ENCODE results near the gene CHMP6.
A peak's percentile ranks its signal among the peaks of the same experiment; 100 is the strongest.

CHMP6 gene

GRCh38 chr17:80959330-80960036 is 32.2 kb upstream of the CHMP6 start:
- H3K9ac ChIP-seq (ENCODE audit: low read length): no peak overlapping the region

GRCh38 chr17:80960037-80960796 is 31.4 kb upstream of the CHMP6 start:
- H3K9me3 ChIP-seq (ENCODE audit: control insufficient read depth, insufficient read depth, low read depth, low read length): no peaks in the 10 kb centered on the region
- H3K36me3 ChIP-seq (ENCODE audit: control insufficient read depth, insufficient read depth, low read length): no peaks in the 10 kb centered on the region; the same call in 1 of the 2 replicates
- no peaks in the 10 kb centered on the region; the same call in 1 of the 2 replicates for H3K4me1 ChIP-seq (ENCODE audit: control insufficient read depth, insufficient read depth, low read length)
- H3K27ac ChIP-seq (ENCODE audit: low read depth, low read length): no peak overlapping the region
- no peaks in the 10 kb centered on the region for H3K27me3 ChIP-seq (ENCODE audit: control insufficient read depth, insufficient read depth, low read length)
- H3K4me3 ChIP-seq (ENCODE audit: low read depth, low read length): no peak overlapping the region
- H3K9ac ChIP-seq (ENCODE audit: low read length): no peak overlapping the region

More at GRCh38 chr17:80959330-80960036, 32.2 kb upstream of the CHMP6 start:
- no peaks in the 10 kb centered on the region for H3K9me3 ChIP-seq (ENCODE audit: control insufficient read depth, insufficient read depth, low read depth, low read length)
- H3K4me1 ChIP-seq (ENCODE audit: control insufficient read depth, insufficient read depth, low read length): no peaks in the 10 kb centered on the region; the same call in 1 of the 2 replicates
- H3K27me3 ChIP-seq (ENCODE audit: control insufficient read depth, insufficient read depth, low read length): no peaks in the 10 kb centered on the region
- no peaks in the 10 kb centered on the region; the same call in 1 of the 2 replicates for H3K36me3 ChIP-seq (ENCODE audit: control insufficient read depth, insufficient read depth, low read length)
- no peak overlapping the region for H3K4me3 ChIP-seq (ENCODE audit: low read depth, low read length)
- H3K27ac ChIP-seq (ENCODE audit: low read depth, low read length): no peak overlapping the region

- Histone ChIP-seq H3K27me3 (ENCODE audit: control insufficient read depth, insufficient read depth, low read length) (no peaks in the 10 kb centered on the region), H3K9me3 (ENCODE audit: control insufficient read depth, insufficient read depth, low read depth, low read length) (no peaks in the 10 kb centered on the region), H3K27ac (ENCODE audit: low read depth, low read length) (0 out of 2 replicates have a peak overlapping the region, but pooled peaks have one; percentile 6), H3K9ac (ENCODE audit: low read length) (no peak overlapping the region), H3K36me3 (ENCODE audit: control insufficient read depth, insufficient read depth, low read length) (no peaks in the 10 kb centered on the region), H3K4me1 (ENCODE audit: control insufficient read depth, insufficient read depth, low read length) (no peaks in the 10 kb centered on the region; the same call in 1 of the 2 replicates), H3K4me3 (ENCODE audit: low read depth, low read length) (no peak overlapping the region)
Observed at GRCh38 chr17:80960797-80961452, 30.7 kb upstream of the CHMP6 start.

GRCh38 chr17:80961541-80962330 is 29.9 kb upstream of the CHMP6 start:
- H3K27me3 ChIP-seq (ENCODE audit: control insufficient read depth, insufficient read depth, low read length): no peaks in the 10 kb centered on the region

GRCh38 chr17:80962356-80963329 is 29.0 kb upstream of the CHMP6 start:
- no peaks in the 10 kb centered on the region; the same call in 1 of the 2 replicates for H3K4me1 ChIP-seq (ENCODE audit: control insufficient read depth, insufficient read depth, low read length)
- H3K27ac ChIP-seq (ENCODE audit: low read depth, low read length): no peak overlapping the region
- H3K9ac ChIP-seq (ENCODE audit: low read length): no peak overlapping the region
- no peak overlapping the region for H3K4me3 ChIP-seq (ENCODE audit: low read depth, low read length)
- no peaks in the 10 kb centered on the region for H3K36me3 ChIP-seq (ENCODE audit: control insufficient read depth, insufficient read depth, low read length)
- H3K9me3 ChIP-seq (ENCODE audit: control insufficient read depth, insufficient read depth, low read depth, low read length): no peaks in the 10 kb centered on the region
- no peaks in the 10 kb centered on the region for H3K27me3 ChIP-seq (ENCODE audit: control insufficient read depth, insufficient read depth, low read length)

More at GRCh38 chr17:80961541-80962330, 29.9 kb upstream of the CHMP6 start:
- Histone ChIP-seq H3K9ac (ENCODE audit: low read length) (no peak overlapping the region), H3K4me3 (ENCODE audit: low read depth, low read length) (no peak overlapping the region), H3K27ac (ENCODE audit: low read depth, low read length) (0 out of 2 replicates have a peak overlapping the region, but pooled peaks have one; percentile 6), H3K36me3 (ENCODE audit: control insufficient read depth, insufficient read depth, low read length) (no peaks in the 10 kb centered on the region), H3K9me3 (ENCODE audit: control insufficient read depth, insufficient read depth, low read depth, low read length) (no peaks in the 10 kb centered on the region), H3K4me1 (ENCODE audit: control insufficient read depth, insufficient read depth, low read length) (no peaks in the 10 kb centered on the region; the same call in 1 of the 2 replicates)

- no peaks in the 10 kb centered on the region for H3K9me3 ChIP-seq (ENCODE audit: control insufficient read depth, insufficient read depth, low read depth, low read length)
- H3K9ac ChIP-seq (ENCODE audit: low read length): no peak overlapping the region
- H3K27me3 ChIP-seq (ENCODE audit: control insufficient read depth, insufficient read depth, low read length): no peaks in the 10 kb centered on the region
- no peak overlapping the region for H3K4me3 ChIP-seq (ENCODE audit: low read depth, low read length)
- H3K36me3 ChIP-seq (ENCODE audit: control insufficient read depth, insufficient read depth, low read length): no peaks in the 10 kb centered on the region
- H3K27ac ChIP-seq (ENCODE audit: low read depth, low read length): no peak overlapping the region
- no peaks in the 10 kb centered on the region; the same call in 1 of the 2 replicates for H3K4me1 ChIP-seq (ENCODE audit: control insufficient read depth, insufficient read depth, low read length)
Observed at GRCh38 chr17:80963812-80964543, 27.7 kb upstream of the CHMP6 start.

- Histone ChIP-seq H3K36me3 (ENCODE audit: control insufficient read depth, insufficient read depth, low read length) (no peaks in the 10 kb centered on the region), H3K9me3 (ENCODE audit: control insufficient read depth, insufficient read depth, low read depth, low read length) (no peaks in the 10 kb centered on the region), H3K4me3 (ENCODE audit: low read depth, low read length) (no peak overlapping the region), H3K27me3 (ENCODE audit: control insufficient read depth, insufficient read depth, low read length) (no peaks in the 10 kb centered on the region), H3K27ac (ENCODE audit: low read depth, low read length) (no peak overlapping the region), H3K4me1 (ENCODE audit: control insufficient read depth, insufficient read depth, low read length) (no peaks in the 10 kb centered on the region; the same call in 1 of the 2 replicates), H3K9ac (ENCODE audit: low read length) (no peak overlapping the region)
Observed at GRCh38 chr17:80964544-80964856, 27.1 kb upstream of the CHMP6 start.

- no peak overlapping the region for H3K27ac ChIP-seq (ENCODE audit: low read depth, low read length)
- no peaks in the 10 kb centered on the region for H3K36me3 ChIP-seq (ENCODE audit: control insufficient read depth, insufficient read depth, low read length)
- no peak overlapping the region for H3K9ac ChIP-seq (ENCODE audit: low read length)
- no peaks in the 10 kb centered on the region for H3K9me3 ChIP-seq (ENCODE audit: control insufficient read depth, insufficient read depth, low read depth, low read length)
- H3K4me1 ChIP-seq (ENCODE audit: control insufficient read depth, insufficient read depth, low read length): no peaks in the 10 kb centered on the region; the same call in 1 of the 2 replicates
- H3K4me3 ChIP-seq (ENCODE audit: low read depth, low read length): no peak overlapping the region
- H3K27me3 ChIP-seq (ENCODE audit: control insufficient read depth, insufficient read depth, low read length): no peaks in the 10 kb centered on the region
Observed at GRCh38 chr17:80964859-80965580, 26.6 kb upstream of the CHMP6 start.

- H3K4me3 ChIP-seq (ENCODE audit: low read depth, low read length): no peak overlapping the region
- H3K9ac ChIP-seq (ENCODE audit: low read length): no peak overlapping the region
- no peak overlapping the region for H3K27ac ChIP-seq (ENCODE audit: low read depth, low read length)
Observed at GRCh38 chr17:80965606-80966005, 26.0 kb upstream of the CHMP6 start.

More at GRCh38 chr17:80965606-80966005, 26.0 kb upstream of the CHMP6 start:
- Histone ChIP-seq H3K27me3 (ENCODE audit: control insufficient read depth, insufficient read depth, low read length) (no peaks in the 10 kb centered on the region), H3K36me3 (ENCODE audit: control insufficient read depth, insufficient read depth, low read length) (no peaks in the 10 kb centered on the region), H3K4me1 (ENCODE audit: control insufficient read depth, insufficient read depth, low read length) (peaks cover 4% of the 10 kb centered on the region; the same call in 1 of the 2 replicates), H3K9me3 (ENCODE audit: control insufficient read depth, insufficient read depth, low read depth, low read length) (no peaks in the 10 kb centered on the region)

Data from HUES6 (cell line).